Sigmoid colon (tissue), 4 donors: ENCODE results near the gene PPP1R14D.

Experiments
- CTCF ChIP-seq, 4 experiments: fragments of 450-650 bp in 3 of 4; fragments of 200-600 bp in 1 of 4; IDR thresholded peaks; one replicate each; pipeline ENCODE4 v1.5.1; 2016 to 2019; ENCODE audit warnings: antibody characterized with exemption in 4 of 4, mild to moderate bottlenecking in 3 of 4, moderate library complexity in 2 of 4
- EP300 ChIP-seq, 4 donors: sonication (generic); formaldehyde crosslinking; IDR thresholded peaks; one replicate each; pipeline ENCODE4 v1.6.1; 2017; ENCODE audit warnings: antibody characterized with exemption in 4 of 4
- POLR2A ChIP-seq, 2 donors: fragments of 450-650 bp; IDR thresholded peaks; one replicate each; pipeline ENCODE4 v1.6.1; 2016; ENCODE audit warnings: antibody characterized with exemption in 2 of 2, mild to moderate bottlenecking in 2 of 2, moderate library complexity in 2 of 2
- POLR2AphosphoS5 ChIP-seq, 4 donors: sonication (generic); formaldehyde crosslinking; IDR thresholded peaks; one replicate each; pipeline ENCODE4 v1.6.1; 2017; ENCODE audit warnings: antibody characterized with exemption in 4 of 4

DNA sequence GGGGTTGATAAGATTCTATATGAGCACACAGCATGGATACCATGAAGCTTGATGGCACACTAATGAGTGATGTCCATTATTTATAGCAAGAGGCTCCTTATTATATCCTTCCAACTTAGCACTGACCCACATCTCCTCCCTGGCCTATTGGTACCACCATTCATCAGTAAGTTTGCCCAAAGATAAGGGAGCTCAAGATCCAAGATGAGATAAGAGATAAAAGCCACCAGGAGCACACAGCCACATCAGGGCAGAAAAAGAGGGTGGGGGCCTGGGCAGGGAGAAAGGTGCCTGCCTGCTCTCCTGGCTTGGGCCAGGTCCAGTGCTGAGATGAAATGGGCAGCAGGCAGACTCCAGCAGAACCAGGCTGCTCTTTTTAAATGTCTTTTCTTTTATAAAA lies 4.4 kb upstream of the PPP1R14D start:
- TF ChIP-seq EP300 (IDR thresholded peaks at IDR 0.05), result no peak
- no peak for TF ChIP-seq CTCF (IDR thresholded peaks at IDR 0.05)
- TF ChIP-seq POLR2A (IDR thresholded peaks at IDR 0.05), result no peak
- TF ChIP-seq POLR2AphosphoS5 (IDR thresholded peaks at IDR 0.05), result no peak
